ENCODE data around the gene CBARP.

The CBARP gene

GRCh38 chr19:1221904-1222255, 15.9 kb downstream of the CBARP start:
- no peak for TF ChIP-seq CTCF (IDR thresholded peaks at IDR 0.05; ENCODE audit: low read depth, low read length, missing control alignments)
- no peak for DNase-seq (ENCODE audit: low read depth)
- no peak overlapping the region for H3K4me3 ChIP-seq (ENCODE audit: low read depth, low read length)
- in situ Hi-C loops (cut with HindIII; ENCODE audit: low sequenced_read_pairs): no loop called here

GRCh38 chr19:1220976-1221903, 16.6 kb downstream of the CBARP start:
- DNase-seq (ENCODE audit: low read depth): no peak
- no peak overlapping the region for H3K4me3 ChIP-seq (ENCODE audit: low read depth, low read length)
- peak; percentile 77 for TF ChIP-seq CTCF (IDR thresholded peaks at IDR 0.05; ENCODE audit: low read depth, low read length, missing control alignments)
- in situ Hi-C loops (cut with HindIII; ENCODE audit: low sequenced_read_pairs): no loop called here

GRCh38 chr19:1220477-1220930, 17.3 kb downstream of the CBARP start:
- DNase-seq (ENCODE audit: low read depth): no peak
- in situ Hi-C loops (cut with HindIII; ENCODE audit: low sequenced_read_pairs): no loop called here
- H3K4me3 ChIP-seq (ENCODE audit: low read depth, low read length): no peak overlapping the region
- no peak for TF ChIP-seq CTCF (IDR thresholded peaks at IDR 0.05; ENCODE audit: low read depth, low read length, missing control alignments)

GRCh38 chr19:1219786-1220476, 17.9 kb downstream of the CBARP start:
- H3K4me3 ChIP-seq (ENCODE audit: low read depth, low read length): no peak overlapping the region
- no peak for TF ChIP-seq CTCF (IDR thresholded peaks at IDR 0.05; ENCODE audit: low read depth, low read length, missing control alignments)
- in situ Hi-C loops (cut with HindIII; ENCODE audit: low sequenced_read_pairs): no loop called here

GRCh38 chr19:1218751-1219567, 18.8 kb downstream of the CBARP start:
- in situ Hi-C loops (cut with HindIII; ENCODE audit: low sequenced_read_pairs): no loop called here
- TF ChIP-seq CTCF (IDR thresholded peaks at IDR 0.05; ENCODE audit: low read depth, low read length, missing control alignments): no peak
- no peak for DNase-seq (ENCODE audit: low read depth)
- H3K4me3 ChIP-seq (ENCODE audit: low read depth, low read length): no peak overlapping the region

More at GRCh38 chr19:1219786-1220476, 17.9 kb downstream of the CBARP start:
- no peak for DNase-seq (ENCODE audit: low read depth)

GRCh38 chr19:1217366-1217765, 20.4 kb downstream of the CBARP start:
- no peak overlapping the region for H3K4me3 ChIP-seq (ENCODE audit: low read depth, low read length)
- no peak for TF ChIP-seq CTCF (IDR thresholded peaks at IDR 0.05; ENCODE audit: low read depth, low read length, missing control alignments)
- in situ Hi-C loops (cut with HindIII; ENCODE audit: low sequenced_read_pairs): no loop called here
- DNase-seq (ENCODE audit: low read depth): no peak

All from astrocyte of the cerebellum (primary cell).